SK-N-SH (cell line): ENCODE results near the gene BCL2L13. TPM values are rescaled to one million over a fixed set of nuclear protein-coding genes. Genes with fewer than 3 reads are reported as not detected.

Experiments
- CTCF ChIA-PET: fragments of 300-600, 350-600 bp; formaldehyde crosslinking; extraction: SDS; loops from one replicate; lab custom pipeline; 2021; lab: Yijun Ruan, JAX
- POLR2A ChIA-PET: fragments of 350-600 bp; sonication (Branson Sonifier 250); formaldehyde crosslinking; extraction: SDS; loops from one replicate; lab custom pipeline; 2020; ENCODE audit warnings: antibody characterized with exemption, inconsistent platforms; lab: Yijun Ruan, JAX
- DNase-seq: peaks from one replicate; pipeline ENCODE4 v3.0.0; 2012
- H2AFZ ChIP-seq: fragments of 200-600 bp; sonication (generic); 2 replicates; pipeline ENCODE4 v1.8.1; 2016; ENCODE audit warnings: antibody characterized with exemption, mild to moderate bottlenecking, low read depth
- H3F3A ChIP-seq: fragments of 200-600 bp; sonication (generic); replicated peaks from 2 replicates; pipeline ENCODE3; 2016; ENCODE audit warnings: antibody characterized with exemption, mild to moderate bottlenecking; ENCODE audit not compliant: insufficient read depth
- H3K27ac ChIP-seq, 2 experiments: fragments of 200-500 bp in 1 of 2; fragments of 200-600 bp in 1 of 2; sonication (Bioruptor generic) in 1 of 2; sonication (generic), shearing (Covaris generic) in 1 of 2; 2 replicates each; pipeline versions ENCODE4 v1.5.1 to v1.6.1; 2014 to 2016; ENCODE audit warnings: low read depth in 2 of 2, inconsistent platforms in 1 of 2, low read length in 1 of 2, mild to moderate bottlenecking in 1 of 2, mixed read lengths in 1 of 2
- H3K27me3 ChIP-seq: fragments of 200-600 bp; sonication (generic), shearing (Covaris generic); 2 replicates; pipeline ENCODE4 v1.6.1; 2016; ENCODE audit warnings: mixed run types; ENCODE audit not compliant: insufficient read depth
- H3K36me3 ChIP-seq, 2 experiments: fragments of 200-500 bp in 1 of 2; fragments of 200-600 bp in 1 of 2; sonication (Bioruptor generic) in 1 of 2; sonication (generic) in 1 of 2; replicated peaks in 1 of 2; 2 replicates each; pipeline versions ENCODE3 to v1.5.1; 2014 to 2016; ENCODE audit warnings: low read length in 1 of 2, mild to moderate bottlenecking in 1 of 2; ENCODE audit not compliant: insufficient read depth in 2 of 2, control insufficient read depth in 1 of 2
- H3K4me1 ChIP-seq, 2 experiments: fragments of 200-500 bp in 1 of 2; fragments of 200-600 bp in 1 of 2; sonication (Bioruptor generic) in 1 of 2; sonication (generic), shearing (Covaris generic) in 1 of 2; 2 replicates each; pipeline versions ENCODE4 v1.5.1 to v1.6.1; 2014 to 2016; ENCODE audit warnings: low read depth in 1 of 2, low read length in 1 of 2, mixed run types in 1 of 2; ENCODE audit not compliant: insufficient read depth in 2 of 2, control insufficient read depth in 1 of 2
- H3K4me2 ChIP-seq: fragments of 200-600 bp; sonication (generic), shearing (Covaris generic); 2 replicates; pipeline ENCODE4 v1.6.1; 2017; ENCODE audit warnings: mixed run types
- H3K4me3 ChIP-seq, 2 experiments: fragments of 200-500 bp in 1 of 2; fragments of 200-600 bp in 1 of 2; sonication (Bioruptor generic) in 1 of 2; sonication (generic), shearing (Covaris generic) in 1 of 2; 2 replicates each; pipeline versions ENCODE4 v1.5.1 to v1.8.1; 2014 to 2016; ENCODE audit warnings: low read depth in 2 of 2, inconsistent platforms in 1 of 2, low read length in 1 of 2, mild to moderate bottlenecking in 1 of 2, mixed read lengths in 1 of 2, moderate library complexity in 1 of 2
- H3K79me2 ChIP-seq: fragments of 200-600 bp; sonication (generic); 2 replicates; pipeline ENCODE4 v1.8.1; 2017; ENCODE audit warnings: mild to moderate bottlenecking; ENCODE audit not compliant: insufficient read depth
- H3K9ac ChIP-seq: fragments of 200-600 bp; sonication (generic); 2 replicates; pipeline ENCODE4 v1.6.1; 2017; ENCODE audit warnings: mixed run types
- H3K9me2 ChIP-seq: fragments of 200-600 bp; sonication (generic); 2 replicates; pipeline ENCODE4 v1.6.1; 2017; ENCODE audit warnings: mixed run types
- H3K9me3 ChIP-seq: fragments of 200-600 bp; sonication (generic); 2 replicates; pipeline ENCODE4 v1.6.1; 2017; ENCODE audit warnings: mixed run types, mild to moderate bottlenecking, moderate library complexity
- H4K20me1 ChIP-seq: fragments of 200-600 bp; sonication (generic); 2 replicates; pipeline ENCODE4 v1.6.1; 2017; ENCODE audit warnings: mild to moderate bottlenecking, mixed run types; ENCODE audit not compliant: insufficient read depth
- CHD2 ChIP-seq: fragments of 150-350 bp; IDR thresholded peaks from 2 replicates; pipeline ENCODE4 v1.6.1; 2018; ENCODE audit warnings: low read length; ENCODE audit not compliant: partially characterized antibody
- ELF1 ChIP-seq: IDR thresholded peaks from 2 replicates; pipeline ENCODE4 v1.4.0; 2012
- FOXM1 ChIP-seq: IDR thresholded peaks from 2 replicates; pipeline ENCODE4 v1.4.0; 2012; ENCODE audit warnings: low read depth, mild to moderate bottlenecking
- MEF2A ChIP-seq: IDR thresholded peaks from 2 replicates; pipeline ENCODE4 v1.4.0; 2012; ENCODE audit warnings: low read depth, borderline replicate concordance
- MXI1 ChIP-seq: IDR thresholded peaks from 2 replicates; pipeline ENCODE4 v1.6.1; 2012; ENCODE audit warnings: mild to moderate bottlenecking, low read depth, low read length, improper control_type of control experiment
- POLR2AphosphoS5 ChIP-seq: IDR thresholded peaks from 2 replicates; pipeline ENCODE4 v1.6.1; 2012; ENCODE audit warnings: low read depth, low read length
- RAD21 ChIP-seq: IDR thresholded peaks from 2 replicates; pipeline ENCODE4 v1.6.1; 2012; ENCODE audit warnings: mild to moderate bottlenecking, low read length
- RCOR1 ChIP-seq: fragments of 150-350 bp; IDR thresholded peaks from 2 replicates; pipeline ENCODE4 v1.6.1; 2017; ENCODE audit warnings: antibody characterized with exemption, low read length
- TAF1 ChIP-seq: IDR thresholded peaks from 2 replicates; pipeline ENCODE4 v1.6.1; 2012; ENCODE audit warnings: low read depth, mild to moderate bottlenecking, low read length, moderate library complexity, borderline replicate concordance
- TEAD4 ChIP-seq: IDR thresholded peaks from 2 replicates; pipeline ENCODE4 v1.4.0; 2012; ENCODE audit warnings: mild to moderate bottlenecking, borderline replicate concordance; ENCODE audit not compliant: insufficient read depth
- YY1 ChIP-seq: IDR thresholded peaks from 2 replicates; pipeline ENCODE4 v1.4.0; 2012; ENCODE audit warnings: low read depth, mild to moderate bottlenecking
- WGBS: methylation state at CpG from one replicate; pipeline ENCODE4 v1.1.6; 2017; ENCODE audit warnings: low lambda C conversion rate; 5-methylcytosine and 5-hydroxymethylcytosine counted together
- polyA plus RNA-seq, 3 experiments: library from polyadenylated mRNA; depleted of rRNA; stranded (reverse); fragments of >200 nt; gene quantifications; 2 replicates each; pipeline ENCODE4 v1.2.3, GENCODE V29; 2012
- TF ChIP-seq, protein P1 (sequence below): fragments of 200-600 bp; sonication (generic); IDR thresholded peaks from 2 replicates; pipeline ENCODE4 v1.6.1; 2017; ENCODE audit warnings: antibody characterized with exemption, mild to moderate bottlenecking, moderate library complexity
- TF ChIP-seq, protein P2 (sequence below): fragments of 150-350 bp; IDR thresholded peaks from 2 replicates; pipeline ENCODE4 v1.6.1; 2016; ENCODE audit warnings: mild to moderate bottlenecking, low read depth, low read length
- TF ChIP-seq, protein P3 (sequence below): IDR thresholded peaks from 2 replicates; pipeline ENCODE4 v1.4.0; 2012; ENCODE audit warnings: low read depth, borderline replicate concordance

Gene BCL2L13
- polyA plus RNA-seq, 1 of the 3 experiments (the other 2 are of a cell fraction): 37.1 TPM

DNA sequence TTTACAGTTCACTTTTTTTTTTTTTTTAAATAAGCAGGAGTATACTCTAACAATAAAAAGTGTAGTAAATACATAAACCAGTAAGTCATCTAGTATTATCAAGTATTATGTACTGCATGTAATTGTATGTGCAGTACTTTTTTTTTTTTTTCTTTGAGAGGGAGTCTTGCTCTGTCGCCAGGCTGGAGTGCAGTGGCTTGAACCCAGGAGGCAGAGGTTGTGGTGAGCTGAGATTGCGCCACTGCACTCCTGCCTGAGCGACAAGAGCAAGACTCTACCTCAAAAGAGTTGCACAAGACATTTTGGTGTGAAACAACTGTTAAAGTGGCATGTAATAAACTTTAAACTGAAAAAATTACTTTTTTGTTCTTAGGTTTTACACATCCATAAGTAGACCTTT is 16.7 kb downstream of the BCL2L13 start:
- no peak for DNase-seq
- Histone ChIP-seq H2AFZ (no peak overlapping the region), H4K20me1 (no peaks in the 10 kb centered on the region), H3K9ac (no peak overlapping the region), H3F3A (peaks cover 3% of the 10 kb centered on the region), H3K4me2 (no peak overlapping the region), H3K4me3 (no peak overlapping the region), H3K79me2 (peaks cover 34% of the 10 kb centered on the region; the same call in 1 of the 2 replicates), H3K36me3 (peaks cover 0 to 23% of the 10 kb centered on the region in 2 experiments), H3K9me3 (no peaks in the 10 kb centered on the region), H3K4me1 (no peaks in the 10 kb centered on the region), H3K27me3 (no peaks in the 10 kb centered on the region), H3K27ac (no peak overlapping the region), H3K9me2 (no peaks in the 10 kb centered on the region)
- CTCF ChIA-PET: no interaction called here
- TF ChIP-seq CHD2 (no peak), FOXM1 (no peak), RCOR1 (no peak), ELF1 (no peak), POLR2AphosphoS5 (no peak), MXI1 (no peak), RAD21 (no peak)
- WGBS: 92% methylated on average over 3 of the region's 3 CpGs
- POLR2A ChIA-PET: no interaction called here

DNA sequence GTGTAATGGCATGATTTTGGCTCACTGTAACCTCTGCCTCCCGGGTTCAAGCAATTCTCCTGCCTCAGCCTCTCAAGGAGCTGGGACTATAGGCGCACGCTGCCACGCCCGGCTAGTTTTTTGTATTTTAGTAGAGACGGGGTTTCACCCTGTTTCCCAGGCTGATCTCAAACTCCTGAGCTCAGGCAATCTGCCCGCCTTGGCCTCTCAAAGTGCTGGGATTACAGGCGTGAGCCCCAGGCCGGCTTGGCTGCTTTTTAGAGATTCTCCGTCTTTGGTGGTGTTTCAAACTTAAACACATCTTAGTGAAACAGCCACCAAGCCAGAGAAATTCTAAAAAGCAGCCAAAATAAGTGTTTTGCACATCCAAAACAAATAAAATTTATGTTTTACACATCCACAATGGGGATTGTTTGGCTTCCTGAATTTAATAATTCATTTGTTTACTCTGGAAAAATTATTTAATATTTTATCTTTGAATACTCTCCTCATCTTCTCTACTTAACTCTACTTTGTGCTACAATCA is 18.4 kb downstream of the BCL2L13 start:
- H3K4me2 ChIP-seq: no peak overlapping the region
- H3K27ac ChIP-seq: no peak overlapping the region
- ChIA-PET CTCF (no interaction called here), POLR2A (no interaction called here)
- DNase-seq: no peak
- no peaks in the 10 kb centered on the region for H3K9me2 ChIP-seq
- H3K36me3 ChIP-seq: peaks cover 0 to 31% of the 10 kb centered on the region in 2 experiments
- no peak overlapping the region for H3K4me3 ChIP-seq
- TF ChIP-seq MEF2A: no peak
- TF ChIP-seq CHD2: no peak
- TF ChIP-seq, protein P1, sequence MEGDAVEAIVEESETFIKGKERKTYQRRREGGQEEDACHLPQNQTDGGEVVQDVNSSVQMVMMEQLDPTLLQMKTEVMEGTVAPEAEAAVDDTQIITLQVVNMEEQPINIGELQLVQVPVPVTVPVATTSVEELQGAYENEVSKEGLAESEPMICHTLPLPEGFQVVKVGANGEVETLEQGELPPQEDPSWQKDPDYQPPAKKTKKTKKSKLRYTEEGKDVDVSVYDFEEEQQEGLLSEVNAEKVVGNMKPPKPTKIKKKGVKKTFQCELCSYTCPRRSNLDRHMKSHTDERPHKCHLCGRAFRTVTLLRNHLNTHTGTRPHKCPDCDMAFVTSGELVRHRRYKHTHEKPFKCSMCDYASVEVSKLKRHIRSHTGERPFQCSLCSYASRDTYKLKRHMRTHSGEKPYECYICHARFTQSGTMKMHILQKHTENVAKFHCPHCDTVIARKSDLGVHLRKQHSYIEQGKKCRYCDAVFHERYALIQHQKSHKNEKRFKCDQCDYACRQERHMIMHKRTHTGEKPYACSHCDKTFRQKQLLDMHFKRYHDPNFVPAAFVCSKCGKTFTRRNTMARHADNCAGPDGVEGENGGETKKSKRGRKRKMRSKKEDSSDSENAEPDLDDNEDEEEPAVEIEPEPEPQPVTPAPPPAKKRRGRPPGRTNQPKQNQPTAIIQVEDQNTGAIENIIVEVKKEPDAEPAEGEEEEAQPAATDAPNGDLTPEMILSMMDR: no peak
- TF ChIP-seq FOXM1: no peak
- TF ChIP-seq, protein P2, sequence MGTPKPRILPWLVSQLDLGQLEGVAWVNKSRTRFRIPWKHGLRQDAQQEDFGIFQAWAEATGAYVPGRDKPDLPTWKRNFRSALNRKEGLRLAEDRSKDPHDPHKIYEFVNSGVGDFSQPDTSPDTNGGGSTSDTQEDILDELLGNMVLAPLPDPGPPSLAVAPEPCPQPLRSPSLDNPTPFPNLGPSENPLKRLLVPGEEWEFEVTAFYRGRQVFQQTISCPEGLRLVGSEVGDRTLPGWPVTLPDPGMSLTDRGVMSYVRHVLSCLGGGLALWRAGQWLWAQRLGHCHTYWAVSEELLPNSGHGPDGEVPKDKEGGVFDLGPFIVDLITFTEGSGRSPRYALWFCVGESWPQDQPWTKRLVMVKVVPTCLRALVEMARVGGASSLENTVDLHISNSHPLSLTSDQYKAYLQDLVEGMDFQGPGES: no peak
- no peak for TF ChIP-seq RCOR1
- no peak for TF ChIP-seq TEAD4
- no peak for TF ChIP-seq POLR2AphosphoS5
- TF ChIP-seq, protein P3, sequence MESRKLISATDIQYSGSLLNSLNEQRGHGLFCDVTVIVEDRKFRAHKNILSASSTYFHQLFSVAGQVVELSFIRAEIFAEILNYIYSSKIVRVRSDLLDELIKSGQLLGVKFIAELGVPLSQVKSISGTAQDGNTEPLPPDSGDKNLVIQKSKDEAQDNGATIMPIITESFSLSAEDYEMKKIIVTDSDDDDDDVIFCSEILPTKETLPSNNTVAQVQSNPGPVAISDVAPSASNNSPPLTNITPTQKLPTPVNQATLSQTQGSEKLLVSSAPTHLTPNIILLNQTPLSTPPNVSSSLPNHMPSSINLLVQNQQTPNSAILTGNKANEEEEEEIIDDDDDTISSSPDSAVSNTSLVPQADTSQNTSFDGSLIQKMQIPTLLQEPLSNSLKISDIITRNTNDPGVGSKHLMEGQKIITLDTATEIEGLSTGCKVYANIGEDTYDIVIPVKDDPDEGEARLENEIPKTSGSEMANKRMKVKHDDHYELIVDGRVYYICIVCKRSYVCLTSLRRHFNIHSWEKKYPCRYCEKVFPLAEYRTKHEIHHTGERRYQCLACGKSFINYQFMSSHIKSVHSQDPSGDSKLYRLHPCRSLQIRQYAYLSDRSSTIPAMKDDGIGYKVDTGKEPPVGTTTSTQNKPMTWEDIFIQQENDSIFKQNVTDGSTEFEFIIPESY: no peak
- no peak for TF ChIP-seq TAF1
- no peak for TF ChIP-seq ELF1
- TF ChIP-seq YY1: no peak
- H3K9ac ChIP-seq: no peak overlapping the region
- H3K79me2 ChIP-seq: peaks cover 28% of the 10 kb centered on the region; the same call in 1 of the 2 replicates
- no peaks in the 10 kb centered on the region for H3K9me3 ChIP-seq
- H4K20me1 ChIP-seq: no peaks in the 10 kb centered on the region
- no peaks in the 10 kb centered on the region for H3K4me1 ChIP-seq
- no peaks in the 10 kb centered on the region for H3K27me3 ChIP-seq
- peaks cover 3% of the 10 kb centered on the region for H3F3A ChIP-seq
- no peak overlapping the region for H2AFZ ChIP-seq
- 95% methylated on average over 10 of the region's 10 CpGs for WGBS
